Uterus (tissue), 4 donors: ENCODE data around the gene ACTL6A. TPM values are rescaled to one million over a fixed set of nuclear protein-coding genes. Genes with fewer than 3 reads are reported as not detected.

ENCODE experiments used
- DNase-seq, 2 donors: peaks; one replicate each; pipeline ENCODE4 v3.0.0-alpha.2; 2019 to 2020
- H3K27ac ChIP-seq, 2 donors: fragments of 200-600 bp; sonication (generic); 1 replicate in 1 of 2; 2 replicates in 1 of 2; pipeline ENCODE4 v1.5.1; 2016 to 2018
- H3K27me3 ChIP-seq, 2 donors: fragments of 200-600 bp; sonication (generic); one replicate each; pipeline ENCODE4 v1.5.1; 2018 to 2019; ENCODE audit warnings: control low read depth in 1 of 2
- H3K36me3 ChIP-seq, 2 donors: fragments of 200-600 bp; sonication (generic); one replicate each; pipeline ENCODE4 v1.5.1; 2019; ENCODE audit warnings: control low read depth in 1 of 2
- H3K4me1 ChIP-seq, 2 donors: fragments of 200-600 bp; sonication (generic); one replicate each; pipeline ENCODE4 v1.5.1; 2018 to 2019; ENCODE audit warnings: control low read depth in 1 of 2
- H3K4me3 ChIP-seq, 2 donors: fragments of 200-600 bp; sonication (generic); 1 replicate in 1 of 2; 2 replicates in 1 of 2; pipeline ENCODE4 v1.5.1; 2018 to 2019; ENCODE audit warnings: mild to moderate bottlenecking in 1 of 2
- H3K9me3 ChIP-seq, 2 donors: fragments of 200-600 bp; sonication (generic); one replicate each; pipeline ENCODE4 v1.5.1; 2019; ENCODE audit warnings: control low read depth in 1 of 2
- POLR2A ChIP-seq, 2 donors: fragments of 450-650 bp; IDR thresholded peaks; one replicate each; pipeline ENCODE4 v1.6.1; 2016; ENCODE audit warnings: antibody characterized with exemption in 2 of 2, mild to moderate bottlenecking in 1 of 2, moderate library complexity in 1 of 2
- intact Hi-C: fragments of 100-400 bp; cut with DNase I; formaldehyde crosslinking; loops from one replicate; pipeline ENCODE4 v1.15.1; 2023; ENCODE audit warnings: low total_unique reads
- total RNA-seq, 4 donors: library from RNA; depleted of rRNA in 3 of 4; stranded (reverse); fragments of >200 nt in 3 of 4; gene quantifications; one replicate each; pipeline versions ENCODE4 v1.1.0 to v1.2.4, GENCODE V29; 2014 to 2023
- TF ChIP-seq, protein P1 (sequence below), 4 experiments: fragments of 200-600 bp in 2 of 4; fragments of 450-650 bp in 2 of 4; sonication (generic) in 2 of 4; IDR thresholded peaks; one replicate each; pipeline ENCODE4 v1.5.1; 2016 to 2019; ENCODE audit warnings: antibody characterized with exemption in 4 of 4, mild to moderate bottlenecking in 2 of 4, moderate library complexity in 1 of 4
- donor health status: DM: yes; HTN: yes; CAD: no.

Gene ACTL6A
- total RNA-seq, 4 donors from 2014 or later: 38.7 to 84.5 (median 51.2) TPM

GRCh38 chr3:179558742-179559364, 3.9 kb upstream of the ACTL6A start:
- peak; percentile 44 to 50 for DNase-seq
- intact Hi-C loops: no loop called here
- H3K4me3 ChIP-seq: no peak overlapping the region
- TF ChIP-seq, protein P1, sequence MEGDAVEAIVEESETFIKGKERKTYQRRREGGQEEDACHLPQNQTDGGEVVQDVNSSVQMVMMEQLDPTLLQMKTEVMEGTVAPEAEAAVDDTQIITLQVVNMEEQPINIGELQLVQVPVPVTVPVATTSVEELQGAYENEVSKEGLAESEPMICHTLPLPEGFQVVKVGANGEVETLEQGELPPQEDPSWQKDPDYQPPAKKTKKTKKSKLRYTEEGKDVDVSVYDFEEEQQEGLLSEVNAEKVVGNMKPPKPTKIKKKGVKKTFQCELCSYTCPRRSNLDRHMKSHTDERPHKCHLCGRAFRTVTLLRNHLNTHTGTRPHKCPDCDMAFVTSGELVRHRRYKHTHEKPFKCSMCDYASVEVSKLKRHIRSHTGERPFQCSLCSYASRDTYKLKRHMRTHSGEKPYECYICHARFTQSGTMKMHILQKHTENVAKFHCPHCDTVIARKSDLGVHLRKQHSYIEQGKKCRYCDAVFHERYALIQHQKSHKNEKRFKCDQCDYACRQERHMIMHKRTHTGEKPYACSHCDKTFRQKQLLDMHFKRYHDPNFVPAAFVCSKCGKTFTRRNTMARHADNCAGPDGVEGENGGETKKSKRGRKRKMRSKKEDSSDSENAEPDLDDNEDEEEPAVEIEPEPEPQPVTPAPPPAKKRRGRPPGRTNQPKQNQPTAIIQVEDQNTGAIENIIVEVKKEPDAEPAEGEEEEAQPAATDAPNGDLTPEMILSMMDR (IDR thresholded peaks at IDR 0.05): peak; percentile 51 to 72 (median 62)
- TF ChIP-seq POLR2A (IDR thresholded peaks at IDR 0.05): no peak
- H3K27me3 ChIP-seq: no peaks in the 10 kb centered on the region
- no peaks in the 10 kb centered on the region for H3K9me3 ChIP-seq
- no peaks in the 10 kb centered on the region for H3K36me3 ChIP-seq
- peaks cover 2 to 3% of the 10 kb centered on the region in 2 donors for H3K4me1 ChIP-seq
- H3K27ac ChIP-seq: no peak overlapping the region

DNA sequence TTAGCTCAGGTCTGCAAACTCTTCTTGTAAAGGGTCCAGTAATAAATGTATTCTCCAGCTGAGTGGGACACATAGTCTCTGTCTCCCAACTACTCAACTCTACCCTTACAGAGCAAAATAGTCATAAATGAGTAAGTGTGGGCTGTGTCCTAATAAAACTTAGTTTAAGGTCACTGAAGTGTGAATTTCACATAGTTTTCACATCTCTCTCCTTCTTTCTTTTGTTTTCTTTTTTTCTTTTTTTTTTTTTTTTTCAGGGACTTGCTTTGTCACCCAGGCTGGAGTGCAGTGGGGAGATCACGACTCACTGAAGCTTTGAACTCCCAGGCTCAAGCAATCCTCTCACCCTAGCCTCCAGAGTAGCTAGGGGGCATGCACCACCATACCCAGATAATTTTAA, 1.9 kb upstream of the ACTL6A start:
- H3K4me1 ChIP-seq: peaks cover 4 to 9% of the 10 kb centered on the region in 2 donors
- no peaks in the 10 kb centered on the region for H3K36me3 ChIP-seq
- H3K27ac ChIP-seq: no peak overlapping the region
- intact Hi-C loops: loop anchor here (10.0 kb wide), 1 partner anchor 106 kb away; the partner anchor contains the start of gene GNB4
- H3K4me3 ChIP-seq: no peak overlapping the region
- H3K9me3 ChIP-seq: no peaks in the 10 kb centered on the region
- no peak for DNase-seq
- no peak for TF ChIP-seq POLR2A (IDR thresholded peaks at IDR 0.05)
- TF ChIP-seq, protein P1 (IDR thresholded peaks at IDR 0.05): no peak
- H3K27me3 ChIP-seq: no peaks in the 10 kb centered on the region

DNA sequence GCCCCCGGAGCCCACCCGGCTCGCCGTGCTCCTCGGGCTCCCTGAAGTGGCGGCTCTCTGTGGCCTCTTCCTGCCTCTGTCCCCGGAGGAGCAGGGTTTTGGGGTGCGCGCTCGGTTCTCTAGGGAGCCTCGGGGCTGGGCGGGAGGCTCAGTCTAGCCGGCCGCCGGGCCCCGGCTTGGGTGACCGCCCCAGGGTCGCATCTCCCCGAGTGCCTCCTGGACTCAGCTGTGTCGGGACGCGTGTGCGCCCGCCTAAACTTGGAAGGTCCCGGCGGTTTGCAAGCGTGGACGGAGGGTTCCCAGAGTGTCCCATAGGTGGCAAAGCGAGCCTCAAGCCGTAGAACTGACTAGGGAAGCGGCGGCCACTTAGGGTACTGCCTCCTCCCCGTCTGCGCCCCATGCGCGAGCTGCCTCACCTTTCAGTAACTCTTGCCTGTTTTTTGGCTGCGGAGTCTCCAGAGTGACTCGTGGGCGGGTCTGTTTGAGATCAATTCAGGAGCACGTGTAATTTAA, 601 bp downstream of the ACTL6A start:
- intact Hi-C loops: loop anchor here (10.0 kb wide), 1 partner anchor 109 kb away; the partner anchor contains the start of gene GNB4
- no peak for TF ChIP-seq POLR2A (IDR thresholded peaks at IDR 0.05)
- TF ChIP-seq, protein P1 (IDR thresholded peaks at IDR 0.05): peak in 3 of 4 experiments; percentile 38 to 63 (median 62)
- peak; percentile 51 for DNase-seq
- H3K27me3 ChIP-seq: no peaks in the 10 kb centered on the region
- no peaks in the 10 kb centered on the region for H3K9me3 ChIP-seq
- H3K27ac ChIP-seq: peak overlapping the region; percentile 81 to 85
- H3K4me1 ChIP-seq: peaks cover 4 to 9% of the 10 kb centered on the region in 2 donors
- H3K36me3 ChIP-seq: no peaks in the 10 kb centered on the region
- peak overlapping the region; percentile 71 to 93 for H3K4me3 ChIP-seq

GRCh38 chr3:179565496-179565895, 2.8 kb downstream of the ACTL6A start:
- H3K4me1 ChIP-seq: peaks cover 4 to 9% of the 10 kb centered on the region in 2 donors
- H3K27me3 ChIP-seq: no peaks in the 10 kb centered on the region
- H3K36me3 ChIP-seq: no peaks in the 10 kb centered on the region
- intact Hi-C loops: loop anchor here (10.0 kb wide), 1 partner anchor 111 kb away; the partner anchor contains the start of gene GNB4
- H3K27ac ChIP-seq: no peak overlapping the region
- H3K9me3 ChIP-seq: no peaks in the 10 kb centered on the region
- TF ChIP-seq, protein P1 (IDR thresholded peaks at IDR 0.05): no peak
- TF ChIP-seq POLR2A (IDR thresholded peaks at IDR 0.05): no peak
- no peak for DNase-seq
- no peak overlapping the region for H3K4me3 ChIP-seq

- intact Hi-C loops: no loop called here
- H3K36me3 ChIP-seq: no peaks in the 10 kb centered on the region
These were observed 18.3 kb downstream of the ACTL6A start for GRCh38 chr3:179580992-179581391.

More at GRCh38 chr3:179580992-179581391, 18.3 kb downstream of the ACTL6A start:
- no peak overlapping the region for H3K27ac ChIP-seq
- no peaks in the 10 kb centered on the region for H3K9me3 ChIP-seq
- H3K4me3 ChIP-seq: no peak overlapping the region
- H3K4me1 ChIP-seq: no peaks in the 10 kb centered on the region
- TF ChIP-seq, protein P1 (IDR thresholded peaks at IDR 0.05): no peak
- no peak for TF ChIP-seq POLR2A (IDR thresholded peaks at IDR 0.05)
- DNase-seq: no peak
- H3K27me3 ChIP-seq: no peaks in the 10 kb centered on the region
